NCI-H345 treated with DMSO at 0.1 percent for 48 hours (cell line): Measurements from ENCODE around the gene NEAT1.
A peak's percentile ranks its signal among the peaks of the same experiment; 100 is the strongest.
"Not testable (repeated sequence)": the region's sequence is repeated elsewhere in the genome, so short reads cannot be mapped to it uniquely, and the experiment has no call there.

ENCODE experiments used
- DNase-seq: peaks from one replicate; lab custom pipeline; 2025; ENCODE audit not compliant: unreplicated experiment; lab: John Stamatoyannopoulos, UW

The NEAT1 gene

GRCh38 chr11:65448418-65449105 lies 26.0 kb downstream of the NEAT1 start:
- DNase-seq, result no peak

DNA sequence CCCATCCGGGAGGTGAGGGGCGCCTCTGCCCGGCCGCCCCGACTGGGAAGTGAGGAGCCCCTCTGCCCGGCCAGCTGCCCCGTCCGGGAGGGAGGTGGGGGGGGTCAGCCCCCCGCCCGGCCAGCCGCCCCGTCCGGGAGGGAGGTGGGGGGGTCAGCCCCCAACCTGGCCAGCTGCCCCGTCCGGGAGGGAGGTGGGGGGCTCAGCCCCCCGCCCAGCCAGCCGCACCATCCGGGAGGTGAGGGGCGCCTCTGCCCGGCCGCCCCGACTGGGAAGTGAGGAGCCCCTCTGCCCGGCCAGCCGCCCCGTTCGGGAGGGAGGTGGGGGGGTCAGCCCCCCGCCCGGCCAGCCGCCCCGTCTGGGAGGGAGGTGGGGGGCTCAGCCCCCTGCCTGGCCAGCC lies 28.7 kb downstream of the NEAT1 start:
- DNase-seq, result not testable (repeated sequence)

DNA sequence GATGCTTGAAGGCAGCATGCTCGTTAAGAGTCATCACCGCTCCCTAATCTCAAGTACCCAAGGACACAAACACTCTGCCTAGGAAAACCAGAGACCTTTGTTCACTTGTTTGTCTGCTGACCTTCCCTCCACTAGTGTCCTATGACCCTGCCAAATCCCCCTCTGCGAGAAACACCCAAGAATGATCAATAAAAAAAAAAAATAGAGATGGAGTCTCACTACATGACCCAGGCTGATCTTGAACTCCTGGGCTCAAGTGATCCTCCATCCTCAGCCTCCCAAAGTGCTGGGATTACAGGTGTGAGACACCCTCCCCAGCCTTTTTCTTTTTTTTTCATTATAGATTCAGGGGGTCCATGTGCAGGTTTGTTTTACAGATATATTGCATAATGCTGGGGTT lies 29.7 kb downstream of the NEAT1 start:
- not testable (repeated sequence) for DNase-seq

DNA sequence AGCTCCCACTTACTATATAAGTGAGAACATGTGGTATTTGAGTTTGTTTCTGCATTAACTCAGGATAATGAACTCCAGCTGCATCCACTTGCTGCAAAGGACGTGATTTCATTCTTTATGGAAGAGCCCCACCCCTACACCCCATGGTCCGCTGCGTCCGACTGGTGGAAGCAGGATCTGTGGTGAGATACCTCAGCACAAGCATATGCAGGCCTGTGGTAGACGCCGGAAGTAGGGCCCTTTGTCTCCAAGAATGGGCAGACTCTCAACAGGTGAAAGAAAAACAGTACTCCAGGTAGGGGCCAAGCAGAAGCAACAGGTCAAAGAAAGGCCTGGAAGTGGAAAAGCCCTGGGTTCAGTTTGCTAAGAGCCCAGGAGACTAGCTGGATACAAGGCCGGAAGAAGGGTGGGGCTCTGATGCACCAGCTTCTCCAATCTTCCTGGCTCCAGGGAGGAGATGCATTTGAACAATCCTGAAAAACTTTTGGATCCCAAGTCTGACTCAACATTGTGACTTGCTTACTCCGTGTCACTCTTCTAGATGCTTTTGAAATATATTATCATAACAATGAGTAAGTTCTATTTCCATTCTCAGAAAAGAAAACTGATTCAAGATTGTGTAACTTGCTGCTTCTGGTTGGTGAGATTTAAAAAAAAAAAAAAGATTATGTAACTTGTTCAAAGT lies 30.4 kb downstream of the NEAT1 start:
- peak; percentile 34 for DNase-seq

- no peak for DNase-seq
Measured at GRCh38 chr11:65454311-65454695, 31.7 kb downstream of the NEAT1 start.

- DNase-seq, result peak; percentile 66
Measured at GRCh38 chr11:65454696-65455456, 32.3 kb downstream of the NEAT1 start.

- DNase-seq, result no peak
Measured at GRCh38 chr11:65456418-65456817, 33.8 kb downstream of the NEAT1 start.

GRCh38 chr11:65459552-65459951 lies 37.0 kb downstream of the NEAT1 start:
- no peak for DNase-seq

DNA sequence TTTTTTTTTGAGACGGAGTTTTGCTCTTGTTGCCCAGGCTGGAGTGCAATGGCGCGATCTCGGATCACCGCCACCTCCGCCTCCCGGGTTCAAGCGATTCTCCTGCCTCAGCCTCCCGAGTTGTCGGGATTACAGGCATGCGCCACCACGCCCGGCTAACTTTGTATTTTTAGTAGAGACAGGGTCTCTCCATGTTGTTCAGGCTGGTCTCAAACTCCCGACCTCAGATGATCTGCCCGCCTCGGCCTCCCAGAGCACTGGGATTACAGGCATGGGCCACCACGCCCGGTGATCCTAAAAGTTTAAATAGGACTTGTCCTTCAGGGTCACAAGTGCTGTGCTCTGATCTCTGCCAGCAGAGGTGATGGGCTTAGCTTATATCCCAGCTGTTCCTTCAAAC lies 42.9 kb downstream of the NEAT1 start:
- DNase-seq, result not testable (repeated sequence)

DNA sequence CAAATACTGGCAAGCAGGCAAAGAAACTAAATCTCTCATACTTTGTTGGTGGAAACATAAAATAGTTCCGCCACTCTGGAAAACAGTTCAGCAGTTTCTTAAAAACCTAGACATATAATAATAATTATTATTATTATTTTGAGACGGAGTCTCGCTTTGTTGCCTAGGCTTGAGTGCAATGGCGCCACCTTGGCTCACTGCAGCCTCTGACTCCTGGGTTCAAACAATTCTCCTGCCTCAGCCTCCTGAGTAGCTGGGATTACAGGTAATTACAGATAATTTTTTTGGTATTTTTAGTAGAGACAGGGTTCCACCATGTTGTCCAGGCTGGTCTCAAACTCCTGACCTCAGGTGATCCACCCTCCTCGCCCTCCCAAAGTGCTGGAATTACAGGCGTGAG lies 44.7 kb downstream of the NEAT1 start:
- DNase-seq, result not testable (repeated sequence)

DNA sequence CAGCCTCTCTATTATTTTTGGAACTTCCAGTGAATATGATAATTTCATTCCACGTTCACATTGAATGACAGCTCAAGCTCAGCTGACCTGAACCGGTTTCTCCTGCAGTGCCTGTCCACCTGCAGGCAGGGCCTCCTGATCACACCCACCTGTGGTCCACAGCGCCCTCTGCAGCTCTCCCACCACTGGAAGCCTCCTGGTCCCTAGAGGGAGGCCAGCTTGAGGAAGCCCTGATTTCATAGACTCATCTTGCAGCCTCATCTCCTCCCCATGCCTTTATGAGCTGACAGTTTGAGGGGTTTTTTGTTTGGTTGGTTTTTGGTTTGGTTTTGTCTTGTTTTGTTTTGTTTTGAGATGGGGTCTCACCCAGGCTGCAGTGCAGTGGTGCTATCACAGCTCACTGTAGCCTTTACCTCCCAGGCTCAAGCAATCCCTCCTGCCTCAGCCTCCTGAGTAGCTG lies 46.3 kb downstream of the NEAT1 start:
- DNase-seq, result peak; percentile 45

DNA sequence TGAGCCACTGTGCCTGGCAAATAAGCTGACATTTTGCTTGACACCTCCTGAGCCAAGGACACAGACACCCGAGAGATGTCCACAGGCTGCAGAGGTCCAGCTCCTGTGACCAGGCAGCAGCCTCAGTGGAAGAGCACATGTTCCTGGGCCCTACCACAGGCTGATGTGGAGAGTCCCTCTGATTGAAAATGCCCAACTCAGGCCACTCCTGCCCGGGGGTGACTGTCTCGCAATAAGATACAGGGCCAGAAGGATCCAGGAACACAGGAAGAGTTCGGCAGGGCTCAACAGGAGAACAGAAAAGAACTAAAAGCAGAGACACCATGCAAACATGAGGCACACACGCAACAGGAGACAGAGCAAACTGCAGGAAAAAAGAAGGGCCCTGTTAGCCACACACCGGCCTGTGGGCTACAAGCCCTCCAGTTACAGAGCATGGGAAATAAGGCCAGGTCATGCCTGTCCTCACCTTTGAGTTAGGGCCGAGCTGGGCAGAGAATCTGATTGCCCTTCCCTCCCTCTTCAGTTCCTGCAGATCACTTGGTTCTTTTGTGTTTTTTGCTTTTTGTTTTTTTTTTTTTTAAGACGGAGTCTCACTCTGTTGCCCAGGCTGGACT lies 47.9 kb downstream of the NEAT1 start:
- DNase-seq, result no peak

DNA sequence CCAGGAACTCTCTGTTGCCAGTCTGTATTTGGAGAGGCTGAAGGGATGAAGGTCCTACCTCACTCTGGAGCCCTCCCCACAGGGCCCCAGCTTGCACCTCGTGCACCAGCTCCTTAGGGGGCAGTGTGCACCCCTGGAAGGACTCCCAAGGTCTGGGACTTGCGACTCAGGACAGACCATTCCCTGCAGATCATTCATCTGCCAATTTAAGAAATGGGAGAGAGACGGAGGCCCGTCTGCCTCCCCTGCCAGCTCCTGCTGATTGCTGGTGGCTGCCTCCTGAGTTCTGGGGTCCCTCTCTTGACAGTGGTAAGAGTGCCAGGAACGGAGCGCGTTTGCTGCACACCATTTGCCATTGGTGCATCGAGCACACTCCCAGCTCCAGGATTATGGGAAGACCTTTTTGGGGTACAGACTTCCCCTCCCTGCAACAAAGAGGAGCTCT lies 48.9 kb downstream of the NEAT1 start:
- DNase-seq, result no peak

DNA sequence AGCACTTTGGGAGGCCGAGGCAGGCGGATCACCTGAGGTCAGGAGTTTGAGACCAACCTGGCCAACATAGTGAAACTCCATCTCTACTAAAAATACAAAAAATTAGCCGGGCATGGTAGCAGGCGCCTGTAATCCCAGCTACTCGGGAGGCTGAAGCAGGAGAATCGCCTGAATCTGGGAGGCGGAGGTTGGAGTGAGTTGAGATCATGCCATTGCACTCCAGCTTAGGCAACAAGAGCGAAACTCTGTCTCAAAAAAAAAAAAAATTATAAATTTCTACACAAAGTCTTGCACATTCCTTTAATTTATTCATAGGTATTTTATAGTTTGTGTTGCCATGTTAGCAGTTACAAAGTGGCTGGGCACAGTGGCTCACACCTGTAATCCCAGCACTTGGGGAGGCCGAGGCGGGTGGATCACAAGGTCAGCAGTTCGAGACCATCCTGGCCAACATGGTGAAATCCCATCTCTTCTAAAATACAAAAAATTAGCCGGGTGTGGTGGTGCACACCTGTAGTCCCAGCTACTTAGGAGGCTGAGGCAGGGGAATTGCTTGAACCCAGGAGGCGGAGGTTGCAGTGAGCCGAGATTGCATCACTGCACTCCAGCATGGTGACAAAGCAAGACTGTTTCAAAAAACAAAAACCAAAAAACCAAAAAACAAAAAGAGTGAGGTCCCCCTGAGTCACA lies 50.1 kb downstream of the NEAT1 start:
- DNase-seq, result not testable (repeated sequence)

DNA sequence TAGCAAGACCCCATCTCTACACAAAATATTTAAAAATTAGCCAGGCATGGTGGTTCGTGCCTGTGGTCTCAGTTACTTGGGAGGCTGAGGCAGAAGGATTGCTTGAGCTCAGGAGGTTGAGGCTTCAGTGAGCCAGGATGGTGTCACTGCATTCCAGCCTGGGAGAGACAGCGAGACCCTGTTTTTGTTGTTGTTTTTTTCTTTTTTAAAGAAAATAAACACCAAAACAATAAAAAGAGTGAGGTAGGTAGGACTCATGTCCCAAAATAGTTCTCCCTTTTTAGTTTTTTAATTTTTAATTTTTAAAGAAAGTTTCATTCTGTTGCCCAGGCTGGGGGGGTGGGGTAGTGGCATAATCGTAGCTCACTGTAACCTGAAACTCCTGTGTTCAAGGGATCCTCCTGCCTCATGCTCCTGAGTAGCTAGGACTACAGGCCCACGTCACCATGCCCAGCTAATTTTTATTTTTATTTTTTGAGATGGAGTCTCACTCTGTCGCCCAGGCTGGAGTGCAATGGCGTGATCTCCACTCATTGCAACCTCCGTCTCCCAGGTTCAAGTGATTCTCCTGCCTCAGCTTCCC lies 50.8 kb downstream of the NEAT1 start:
- DNase-seq, result no peak

- DNase-seq, result no peak
Measured at GRCh38 chr11:65474864-65475263, 52.3 kb downstream of the NEAT1 start.

- DNase-seq, result no peak
Measured at GRCh38 chr11:65476632-65477148, 54.1 kb downstream of the NEAT1 start.

GRCh38 chr11:65477149-65477965 lies 54.8 kb downstream of the NEAT1 start:
- peak; percentile 84 for DNase-seq
